H1 (cell line): ENCODE results near the gene ACE. TPM values are rescaled to one million over a fixed set of nuclear protein-coding genes. Genes with fewer than 3 reads are reported as not detected.

Experiments used
- CTCF ChIA-PET: fragments of 300-600 bp; sonication (Branson Sonifier 250); formaldehyde crosslinking; loops from one replicate; lab custom pipeline; 2021; ENCODE audit not compliant: partially characterized antibody; lab: Charles Lee
- POLR2A ChIA-PET: fragments of 300-600 bp; sonication (Branson Sonifier 250); formaldehyde crosslinking; loops from one replicate; lab custom pipeline; 2021; ENCODE audit warnings: inconsistent platforms; ENCODE audit not compliant: partially characterized antibody; lab: Charles Lee
- DNase-seq, 2 experiments: peaks; one replicate each; pipeline versions ENCODE4 v3.0.0 to v3.0.0-alpha.2; 2010 to 2022; ENCODE audit warnings: low spot score in 2 of 2, low read depth in 1 of 2, mixed read lengths in 1 of 2
- FAIRE-seq: peaks from 2 replicates; lab custom pipeline; 2011; peaks lifted over from hg19 to GRCh38; lab: Jason Lieb, UNC
- H2AFZ ChIP-seq: 2 replicates; pipeline ENCODE4 v1.8.1; 2012; ENCODE audit warnings: low read length, inconsistent platforms
- H2AK5ac ChIP-seq: 2 replicates; pipeline ENCODE4 v1.6.1; 2013; ENCODE audit warnings: low read depth, low read length
- H2BK120ac ChIP-seq: replicated peaks from 2 replicates; pipeline ENCODE3; 2013; ENCODE audit warnings: low read depth, low read length, inconsistent platforms
- H2BK12ac ChIP-seq: 2 replicates; pipeline ENCODE4 v1.6.1; 2013; ENCODE audit warnings: low read depth, low read length
- H2BK15ac ChIP-seq: 2 replicates; pipeline ENCODE4 v1.6.1; 2013; ENCODE audit warnings: low read length
- H2BK20ac ChIP-seq: 2 replicates; pipeline ENCODE4 v1.6.1; 2013; ENCODE audit warnings: low read length
- H2BK5ac ChIP-seq: 2 replicates; pipeline ENCODE4 v1.6.1; 2013; ENCODE audit warnings: low read depth, low read length
- H3K14ac ChIP-seq: 2 replicates; pipeline ENCODE4 v1.6.1; 2013; ENCODE audit warnings: inconsistent platforms; ENCODE audit not compliant: insufficient read length
- H3K18ac ChIP-seq: 2 replicates; pipeline ENCODE4 v1.6.1; 2013; ENCODE audit warnings: low read length; ENCODE audit errors: extremely low read depth
- H3K23ac ChIP-seq: 2 replicates; pipeline ENCODE4 v1.6.1; 2013; ENCODE audit warnings: inconsistent platforms; ENCODE audit not compliant: insufficient read length
- H3K23me2 ChIP-seq: 2 replicates; pipeline ENCODE4 v1.6.1; 2013; ENCODE audit warnings: low read depth, low read length
- H3K27ac ChIP-seq: 2 replicates; pipeline ENCODE4 v1.6.1; 2011; ENCODE audit warnings: low read depth, low read length, inconsistent platforms
- H3K27me3 ChIP-seq, 4 experiments: replicated peaks in 1 of 4; 1 replicate in 1 of 4; 2 replicates in 3 of 4; pipeline versions ENCODE4 v1.6.1 to v1.8.1; 2011 to 2013; ENCODE audit warnings: low read length in 3 of 4, mild to moderate bottlenecking in 3 of 4, inconsistent platforms in 2 of 4, mixed read lengths in 2 of 4, moderate library complexity in 1 of 4; ENCODE audit not compliant: control insufficient read depth in 3 of 4, insufficient read depth in 3 of 4; ENCODE audit errors: extremely low read depth in 1 of 4
- H3K36me3 ChIP-seq, 4 experiments: 2 replicates each; pipeline versions ENCODE4 v1.6.1 to v1.8.1; 2011 to 2013; ENCODE audit warnings: mild to moderate bottlenecking in 4 of 4, low read length in 3 of 4, moderate library complexity in 2 of 4, control low read depth in 1 of 4, inconsistent platforms in 1 of 4; ENCODE audit not compliant: insufficient read depth in 4 of 4, control insufficient read depth in 2 of 4
- H3K4ac ChIP-seq: replicated peaks from 2 replicates; pipeline ENCODE3; 2013; ENCODE audit warnings: low read length, low read depth, mixed read lengths, inconsistent platforms; ENCODE audit not compliant: insufficient read length
- H3K4me1 ChIP-seq, 4 experiments: replicated peaks in 1 of 4; 1 replicate in 1 of 4; 2 replicates in 3 of 4; pipeline versions ENCODE4 v1.6.1 to v1.8.1; 2011 to 2013; ENCODE audit warnings: low read length in 3 of 4, inconsistent platforms in 2 of 4, mixed read lengths in 1 of 4; ENCODE audit not compliant: insufficient read depth in 4 of 4, control insufficient read depth in 3 of 4
- H3K4me2 ChIP-seq, 2 experiments: 2 replicates each; pipeline versions ENCODE4 v1.6.1 to v1.8.1; 2011 to 2013; ENCODE audit warnings: low read depth in 2 of 2, low read length in 2 of 2, control low read depth in 1 of 2, inconsistent platforms in 1 of 2, mild to moderate bottlenecking in 1 of 2; ENCODE audit not compliant: insufficient read depth in 1 of 2
- H3K4me3 ChIP-seq, 4 experiments: fragments of 200-600, 300-600 bp in 1 of 4; sonication (generic), shearing (Covaris generic), sonication (Bioruptor Twin) in 1 of 4; 2 replicates each; pipeline versions ENCODE4 v1.5.1 to v1.8.1; 2011 to 2016; ENCODE audit warnings: low read length in 4 of 4, low read depth in 3 of 4, control low read depth in 2 of 4, inconsistent platforms in 2 of 4, mild to moderate bottlenecking in 2 of 4, mixed read lengths in 1 of 4, moderate library complexity in 1 of 4; ENCODE audit not compliant: insufficient read depth in 2 of 4; ENCODE audit errors: extremely low read depth in 1 of 4
- H3K56ac ChIP-seq: replicated peaks from 2 replicates; pipeline ENCODE3; 2013; ENCODE audit warnings: low read depth, mild to moderate bottlenecking, mixed read lengths, low read length, inconsistent platforms; ENCODE audit not compliant: insufficient read length
- H3K79me1 ChIP-seq: 2 replicates; pipeline ENCODE4 v1.6.1; 2013; ENCODE audit warnings: low read depth, low read length, control low read depth
- H3K79me2 ChIP-seq, 2 experiments: 2 replicates each; pipeline versions ENCODE4 v1.6.1 to v1.8.1; 2012 to 2013; ENCODE audit warnings: low read length in 2 of 2, mild to moderate bottlenecking in 2 of 2, inconsistent platforms in 1 of 2; ENCODE audit not compliant: insufficient read depth in 2 of 2, control insufficient read depth in 1 of 2
- H3K9ac ChIP-seq, 4 experiments: replicated peaks in 1 of 4; 1 replicate in 1 of 4; 2 replicates in 3 of 4; pipeline versions ENCODE4 v1.6.1 to v1.8.1; 2011 to 2013; ENCODE audit warnings: low read depth in 3 of 4, low read length in 3 of 4, control low read depth in 2 of 4, mild to moderate bottlenecking in 2 of 4, moderate library complexity in 2 of 4, inconsistent platforms in 1 of 4; ENCODE audit errors: extremely low read depth in 1 of 4
- H3K9me3 ChIP-seq, 2 experiments: 2 replicates each; pipeline versions ENCODE4 v1.6.1 to v1.8.1; 2012 to 2013; ENCODE audit warnings: mild to moderate bottlenecking in 2 of 2, moderate library complexity in 2 of 2, control low read depth in 1 of 2, inconsistent platforms in 1 of 2, low read depth in 1 of 2, low read length in 1 of 2, mixed read lengths in 1 of 2; ENCODE audit not compliant: insufficient read depth in 2 of 2
- H4K20me1 ChIP-seq, 2 experiments: replicated peaks in 1 of 2; 2 replicates each; pipeline versions ENCODE3 to v1.8.1; 2011 to 2013; ENCODE audit warnings: inconsistent platforms in 2 of 2, low read length in 2 of 2, mild to moderate bottlenecking in 1 of 2; ENCODE audit not compliant: insufficient read depth in 2 of 2, control insufficient read depth in 1 of 2
- H4K5ac ChIP-seq: 2 replicates; pipeline ENCODE4 v1.6.1; 2013; ENCODE audit warnings: low read length, low read depth, mixed read lengths, inconsistent platforms; ENCODE audit not compliant: insufficient read length
- H4K8ac ChIP-seq: 2 replicates; pipeline ENCODE4 v1.8.0; 2013; ENCODE audit warnings: mild to moderate bottlenecking, moderate library complexity, low read length, inconsistent platforms; ENCODE audit not compliant: insufficient read depth; ENCODE audit errors: extremely low read depth
- H4K91ac ChIP-seq: replicated peaks from 2 replicates; pipeline ENCODE3; 2013; ENCODE audit warnings: low read length, mixed read lengths, inconsistent platforms; ENCODE audit not compliant: insufficient read length
- CEBPB ChIP-seq: IDR thresholded peaks from 2 replicates; pipeline ENCODE4 v1.6.1; 2012; ENCODE audit warnings: low read depth, low read length
- FOSL1 ChIP-seq: IDR thresholded peaks from 2 replicates; pipeline ENCODE4 v1.6.1; 2011; ENCODE audit warnings: mild to moderate bottlenecking, low read depth, low read length, moderate library complexity; ENCODE audit not compliant: insufficient read depth
- HDAC6 ChIP-seq: IDR thresholded peaks from one replicate; pipeline ENCODE4 v1.7.1; 2012; ENCODE audit warnings: low read depth, mild to moderate bottlenecking, inconsistent platforms, low read length, moderate library complexity
- KDM4A ChIP-seq: IDR thresholded peaks from one replicate; pipeline ENCODE4 v1.7.1; 2012; ENCODE audit warnings: low read depth, mild to moderate bottlenecking, moderate library complexity, low read length, inconsistent platforms; ENCODE audit not compliant: severe bottlenecking
- RFX5 ChIP-seq: IDR thresholded peaks from 2 replicates; pipeline ENCODE4 v1.6.1; 2011; ENCODE audit warnings: low read depth, low read length, improper control_type of control experiment, borderline replicate concordance
- WGBS, 2 experiments: shearing (Covaris generic) in 1 of 2; methylation state at CpG; one replicate each; pipeline versions ENCODE4 v1.1.6 to v1.1.7; 2013 to 2015; ENCODE audit warnings: low lambda C conversion rate in 2 of 2, mixed read lengths in 2 of 2, inconsistent platforms in 1 of 2, low coverage in 1 of 2, missing lambda C conversion rate in 1 of 2; ENCODE audit not compliant: insufficient replicate concordance in 2 of 2, insufficient coverage in 1 of 2, insufficient read length in 1 of 2; ENCODE audit errors: extremely low coverage in 1 of 2, missing lambda C conversion rate in 1 of 2; 5-methylcytosine and 5-hydroxymethylcytosine counted together
- polyA plus RNA-seq, 7 experiments: library from polyadenylated mRNA; depleted of rRNA in 3 of 7; stranded (reverse) in 5 of 7; unstranded in 2 of 7; fragments of >200 nt in 5 of 7; fragments of 200-250 nt in 2 of 7; gene quantifications; 1 replicate in 5 of 7; 2 replicates in 1 of 7; 4 replicates in 1 of 7; pipeline versions ENCODE4 v1.2.1 to v1.2.3, GENCODE V29; 2011 to 2013; ENCODE audit warnings: missing spikeins in 2 of 7, mixed read lengths in 2 of 7
- total RNA-seq: library from RNA; stranded (reverse); fragmentation: NEBNext Ultra II Directional; extraction: Animal tissue kit (Norgen Biotek cat#: 25700); gene quantifications from 2 replicates; pipeline ENCODE4 v1.2.1, GENCODE V29; 2021
- TF ChIP-seq, protein P1 (sequence below): IDR thresholded peaks from 2 replicates; pipeline ENCODE4 v1.6.1; 2012; ENCODE audit warnings: inconsistent platforms

ACE gene
- total and polyA plus RNA-seq, 2 of the 8 experiments (the other 6 are each of a cell fraction or from before 2014, with no cell fraction given) = 2.5 to 5.5 TPM

DNA sequence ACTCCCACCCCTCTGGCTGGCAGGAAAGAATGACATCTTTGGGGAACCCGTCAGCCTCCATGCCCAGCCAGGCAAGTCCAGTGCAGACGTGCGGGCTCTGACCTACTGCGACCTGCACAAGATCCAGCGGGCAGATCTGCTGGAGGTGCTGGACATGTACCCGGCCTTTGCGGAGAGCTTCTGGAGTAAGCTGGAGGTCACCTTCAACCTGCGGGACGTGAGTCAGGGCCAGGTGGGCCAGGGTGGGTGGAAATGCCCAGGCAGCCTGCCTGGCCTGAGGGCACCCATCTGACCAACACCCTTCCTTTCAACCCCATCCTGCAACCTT lies 65.3 kb downstream of the ACE start:
- H3K79me1 ChIP-seq = no peaks in the 10 kb centered on the region
- H3K4me1 ChIP-seq = peaks cover 0 to 18% (median 5%) of the 10 kb centered on the region in 4 experiments; a peak in 5 of 7 replicates
- WGBS, 2 experiments = 91% methylated on average over 9 of the region's 9 CpGs; no CpG with 5 or more reads in 1 of the 2 experiments
- no peak overlapping the region for H2BK120ac ChIP-seq
- no peak overlapping the region for H3K9ac ChIP-seq
- no peaks in the 10 kb centered on the region for H4K20me1 ChIP-seq
- H2BK5ac ChIP-seq = no peak overlapping the region
- no peak overlapping the region for H3K27ac ChIP-seq
- H3K18ac ChIP-seq = no peak overlapping the region
- H2BK12ac ChIP-seq = no peak overlapping the region
- TF ChIP-seq CEBPB (no peak), RFX5 (no peak), KDM4A (no peak), FOSL1 (no peak), HDAC6 (no peak)
- TF ChIP-seq, protein P1, sequence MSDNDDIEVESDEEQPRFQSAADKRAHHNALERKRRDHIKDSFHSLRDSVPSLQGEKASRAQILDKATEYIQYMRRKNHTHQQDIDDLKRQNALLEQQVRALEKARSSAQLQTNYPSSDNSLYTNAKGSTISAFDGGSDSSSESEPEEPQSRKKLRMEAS = no peak
- TF ChIP-seq, all 59 proteins: peak for 0
- no peak overlapping the region for H2AK5ac ChIP-seq
- H3K9me3 ChIP-seq = no peaks in the 10 kb centered on the region
- H3K4ac ChIP-seq = no peak overlapping the region
- DNase-seq = no peak
- no peak overlapping the region for H4K8ac ChIP-seq
- H3K14ac ChIP-seq = no peak overlapping the region
- H2BK20ac ChIP-seq = no peak overlapping the region
- H3K79me2 ChIP-seq = no peaks in the 10 kb centered on the region
- H3K4me3 ChIP-seq = no peak overlapping the region
- ChIA-PET POLR2A (interaction anchor here (0.6 kb wide), 1 partner anchor 31 kb away, joined by 3 read pairs; no protein-coding TSS in a partner anchor), CTCF (interaction anchor here (1.0 to 3.4 kb wide), 3 partner anchors 14 to 63 kb away, joined by 3 to 17 read pairs (median 3); no protein-coding TSS in a partner anchor)
- H3K27me3 ChIP-seq = peaks cover 0 to 23% (median 14%) of the 10 kb centered on the region in 4 experiments; a peak in 5 of 7 replicates
- peaks cover 7% of the 10 kb centered on the region; the same call in 1 of the 2 replicates for H3K23me2 ChIP-seq
- H4K5ac ChIP-seq = no peak overlapping the region
- H2BK15ac ChIP-seq = 0 out of 2 replicates have a peak overlapping the region, but pooled peaks have one; percentile 18
- H3K36me3 ChIP-seq = no peaks in the 10 kb centered on the region
- H3K56ac ChIP-seq = no peak overlapping the region
- H2AFZ ChIP-seq = no peak overlapping the region
- no peak overlapping the region for H3K23ac ChIP-seq
- H4K91ac ChIP-seq = no peak overlapping the region
- H3K4me2 ChIP-seq = no peak overlapping the region
- FAIRE-seq = no peak
